HepG2 (cell line): Measurements from ENCODE around the gene PTPRC. TPM values are rescaled to one million over a fixed set of nuclear protein-coding genes. Genes with fewer than 3 reads are reported as not detected.
A peak's percentile ranks its signal among the peaks of the same experiment; 100 is the strongest.

Source experiments
- ATAC-seq: fragments of 200-7000 bp; cut with Tn5 transposase; 3 replicates; pipeline ENCODE4 v1.9.1; 2020; ENCODE audit warnings: mild to moderate bottlenecking, moderate library complexity
- BruUV-seq: library from RNA; stranded (reverse); fragments of 400-500 nt; replicated peaks from 2 replicates; lab custom pipeline; 2021; lab: Mats Ljungman, UMichigan
- CTCF ChIA-PET: fragments of 300-600 bp; formaldehyde crosslinking; extraction: SDS; loops from one replicate; lab custom pipeline; 2021; ENCODE audit warnings: low total read pairs, inconsistent platforms, low intra/inter-chr PET ratio; lab: Yijun Ruan, JAX
- POLR2A ChIA-PET: fragments of 350-600 bp; sonication (Branson Sonifier 250); formaldehyde crosslinking; loops from one replicate; lab custom pipeline; 2020; ENCODE audit warnings: antibody characterized with exemption, inconsistent platforms; lab: Yijun Ruan, JAX
- DNase-seq: peaks from one replicate; pipeline ENCODE4 v3.0.0-alpha.2; 2015; ENCODE audit warnings: low spot score
- FAIRE-seq: peaks from 3 replicates; lab custom pipeline; 2011; peaks lifted over from hg19 to GRCh38; lab: Jason Lieb, UNC
- H2AFZ ChIP-seq: one replicate; pipeline ENCODE4 v1.6.1; 2011; ENCODE audit warnings: low read length, inconsistent platforms
- H3K27ac ChIP-seq: fragments of 300-600 bp; 3 replicates; pipeline ENCODE4 v1.8.0; 2011; ENCODE audit warnings: mixed run types, mild to moderate bottlenecking, mixed read lengths, low read length, inconsistent platforms; ENCODE audit not compliant: insufficient read depth; ENCODE audit errors: extremely low read length
- H3K27me3 ChIP-seq, 2 experiments: fragments of 200-600 bp in 1 of 2; 2 replicates in 1 of 2; 3 replicates in 1 of 2; pipeline versions ENCODE4 v1.6.0 to v1.8.0; 2011; ENCODE audit warnings: low read length in 2 of 2, mild to moderate bottlenecking in 2 of 2, moderate library complexity in 2 of 2, inconsistent platforms in 1 of 2; ENCODE audit not compliant: insufficient read depth in 2 of 2, control insufficient read depth in 1 of 2
- H3K36me3 ChIP-seq, 2 experiments: fragments of 200-600 bp in 1 of 2; replicated peaks in 1 of 2; 2 replicates in 1 of 2; 3 replicates in 1 of 2; pipeline versions ENCODE4 v1.5.1 to v1.8.0; 2011; ENCODE audit warnings: low read length in 2 of 2, inconsistent platforms in 1 of 2; ENCODE audit not compliant: insufficient read depth in 2 of 2, control insufficient read depth in 1 of 2
- H3K4me1 ChIP-seq: 2 replicates; pipeline ENCODE4 v1.5.1; 2012; ENCODE audit warnings: low read length, inconsistent platforms; ENCODE audit not compliant: insufficient read depth
- H3K4me2 ChIP-seq: 2 replicates; pipeline ENCODE4 v1.6.0; 2011; ENCODE audit warnings: low read depth, low read length, inconsistent platforms
- H3K4me3 ChIP-seq, 3 experiments: fragments of 200-600 bp in 1 of 3; sonication (generic), shearing (Covaris generic) in 1 of 3; replicated peaks in 1 of 3; 2 replicates each; pipeline ENCODE4 v1.5.1; 2011 to 2016; ENCODE audit warnings: low read length in 3 of 3, inconsistent platforms in 2 of 3, low read depth in 2 of 3, mild to moderate bottlenecking in 2 of 3, control low read depth in 1 of 3, mixed read lengths in 1 of 3; ENCODE audit not compliant: insufficient read depth in 1 of 3
- H3K79me2 ChIP-seq: one replicate; pipeline ENCODE4 v1.6.1; 2011; ENCODE audit warnings: low read length, inconsistent platforms; ENCODE audit not compliant: insufficient read depth
- H3K9ac ChIP-seq: 2 replicates; pipeline ENCODE4 v1.6.0; 2011; ENCODE audit warnings: mild to moderate bottlenecking, low read depth, low read length, inconsistent platforms; ENCODE audit not compliant: insufficient read depth
- H3K9me3 ChIP-seq: 2 replicates; pipeline ENCODE4 v1.5.1; 2012; ENCODE audit warnings: mild to moderate bottlenecking, low read length
- H4K20me1 ChIP-seq: 2 replicates; pipeline ENCODE4 v1.6.0; 2011; ENCODE audit warnings: inconsistent platforms, mild to moderate bottlenecking, low read length, moderate library complexity; ENCODE audit not compliant: insufficient read depth
- ATF3 ChIP-seq: sonication (generic); formaldehyde crosslinking; IDR thresholded peaks from 2 replicates; pipeline ENCODE4 v1.4.0; 2020; ENCODE audit warnings: missing genetic modification reagents
- BRD4 ChIP-seq: sonication (generic); formaldehyde crosslinking; IDR thresholded peaks from 2 replicates; pipeline ENCODE4 v1.4.0; 2020; ENCODE audit warnings: missing genetic modification reagents
- CC2D1A ChIP-seq: sonication (generic); formaldehyde crosslinking; IDR thresholded peaks from 2 replicates; pipeline ENCODE4 v1.8.1; 2023; ENCODE audit warnings: mild to moderate bottlenecking, missing genetic modification reagents
- ETV5 ChIP-seq: IDR thresholded peaks from 2 replicates; pipeline ENCODE4 v1.6.1; 2018; ENCODE audit warnings: missing biosample characterization, missing genetic modification reagents, inconsistent platforms, borderline replicate concordance
- FOXP1 ChIP-seq, 2 experiments: fragments of 450-650 bp in 1 of 2; IDR thresholded peaks; 2 replicates each; pipeline ENCODE4 v1.6.1; 2017 to 2018; ENCODE audit warnings: antibody characterized with exemption in 1 of 2
- HNF1B ChIP-seq: sonication (generic); formaldehyde crosslinking; IDR thresholded peaks from 2 replicates; pipeline ENCODE4 v1.5.1; 2020; ENCODE audit warnings: mild to moderate bottlenecking, moderate library complexity, missing genetic modification reagents
- ISX ChIP-seq: sonication (generic); formaldehyde crosslinking; conservative IDR thresholded peaks from 2 replicates; pipeline ENCODE4 v1.5.0; 2020; ENCODE audit warnings: missing genetic modification reagents
- KLF6 ChIP-seq: IDR thresholded peaks from 2 replicates; pipeline ENCODE4 v1.8.0; 2016; ENCODE audit warnings: missing biosample characterization, missing genetic modification reagents
- NR2F2 ChIP-seq: IDR thresholded peaks from 2 replicates; pipeline ENCODE4 v1.6.1; 2012; ENCODE audit warnings: low read depth, inconsistent platforms, borderline replicate concordance
- SAP130 ChIP-seq: IDR thresholded peaks from 2 replicates; pipeline ENCODE4 v1.6.1; 2016; ENCODE audit warnings: low read depth
- SP5 ChIP-seq: IDR thresholded peaks from 2 replicates; pipeline ENCODE4 v1.6.1; 2016; ENCODE audit warnings: low read depth, borderline replicate concordance
- ZGPAT ChIP-seq: IDR thresholded peaks from 2 replicates; pipeline ENCODE4 v1.6.1; 2016; ENCODE audit warnings: mild to moderate bottlenecking
- ZKSCAN8 ChIP-seq: IDR thresholded peaks from 2 replicates; pipeline ENCODE4 v1.6.1; 2016; ENCODE audit warnings: borderline replicate concordance, missing genetic modification reagents, missing compliant biosample characterization
- ZNF180 ChIP-seq: sonication (generic); formaldehyde crosslinking; IDR thresholded peaks from 2 replicates; pipeline ENCODE4 v1.4.0; 2020; ENCODE audit warnings: low read depth, missing genetic modification reagents, borderline replicate concordance
- ZNF275 ChIP-seq: sonication (generic); formaldehyde crosslinking; IDR thresholded peaks from 2 replicates; pipeline ENCODE4 v1.8.0; 2022; ENCODE audit warnings: missing genetic modification reagents, mild to moderate bottlenecking, inconsistent platforms, borderline replicate concordance
- ZNF292 ChIP-seq: sonication (generic); formaldehyde crosslinking; IDR thresholded peaks from 2 replicates; pipeline ENCODE4 v1.8.1; 2022; ENCODE audit warnings: mild to moderate bottlenecking, low read depth, missing genetic modification reagents, borderline replicate concordance
- ZNF382 ChIP-seq: sonication (generic); formaldehyde crosslinking; IDR thresholded peaks from 2 replicates; pipeline ENCODE4 v1.5.0; 2020; ENCODE audit warnings: missing genetic modification reagents, mild to moderate bottlenecking, borderline replicate concordance
- ZNF513 ChIP-seq: sonication (generic); formaldehyde crosslinking; conservative IDR thresholded peaks from 2 replicates; pipeline ENCODE4 v1.5.0; 2020; ENCODE audit warnings: missing genetic modification reagents
- WGBS: methylation state at CpG from one replicate; pipeline ENCODE4 v1.1.6; 2017; ENCODE audit warnings: low lambda C conversion rate; 5-methylcytosine and 5-hydroxymethylcytosine counted together
- in situ Hi-C: cut with HindIII; loops from 2 replicates; pipeline ENCODE4 v1.10.0; 2017; ENCODE audit warnings: low pct_unique_long_range_greater_than_20kb; ENCODE audit not compliant: extremely low pct_ligation_motif_present
- intact Hi-C: fragments of 100-400 bp; cut with micrococcal nuclease; formaldehyde crosslinking; loops from one replicate; pipeline ENCODE4 v1.10.0; 2022; ENCODE audit not compliant: unreplicated experiment
- polyA plus RNA-seq, 8 experiments: library from polyadenylated mRNA; depleted of rRNA in 3 of 8; stranded (reverse) in 7 of 8; unstranded in 1 of 8; fragments of >200 nt; fragmentation: Illumina TruSeq in 4 of 8; extraction: Trizol in 4 of 8; gene quantifications; 2 replicates each; pipeline versions ENCODE4 v1.2.1 to v1.2.3, GENCODE V29; 2011 to 2016; ENCODE audit warnings: low read depth in 4 of 8, missing spikeins in 1 of 8, mixed read lengths in 1 of 8; ENCODE audit not compliant: insufficient read depth in 1 of 8
- total RNA-seq, 5 experiments: library from RNA; depleted of rRNA; stranded (reverse); fragments of >200 nt; fragmentation: Illumina TruSeq; extraction: Trizol; gene quantifications; 2 replicates each; pipeline ENCODE4 v1.2.3, GENCODE V29; 2016; ENCODE audit warnings: low read depth in 1 of 5

PTPRC gene
- total and polyA plus RNA-seq, 2 of the 13 experiments (the other 11 are each of a cell fraction or from before 2014, with no cell fraction given): not detected

GRCh38 chr1:198699167-198700015, 60.6 kb downstream of the PTPRC start:
- ATAC-seq (peak; percentile 99), FAIRE-seq (peak; percentile 59), DNase-seq (peak; percentile 30)
- intact Hi-C loops (loop anchor here (5.0 kb wide), 1 partner anchor 612 kb away; no protein-coding TSS in a partner anchor), in situ Hi-C loops (loop anchor here (25.0 kb wide), 1 partner anchor 612 kb away; no protein-coding TSS in a partner anchor)
- H2AFZ ChIP-seq: no peak overlapping the region
- WGBS: 2% methylated on average over 13 of the region's 13 CpGs
- no peaks in the 10 kb centered on the region for H4K20me1 ChIP-seq
- no peak overlapping the region for H3K9ac ChIP-seq
- H3K4me1 ChIP-seq: no peaks in the 10 kb centered on the region
- no TSS peak for BruUV-seq
- no peaks in the 10 kb centered on the region for H3K27me3 ChIP-seq
- no peak overlapping the region for H3K4me3 ChIP-seq
- CTCF ChIA-PET: no interaction called here
- no peak overlapping the region for H3K27ac ChIP-seq
- H3K4me2 ChIP-seq: no peak overlapping the region
- no peaks in the 10 kb centered on the region for H3K9me3 ChIP-seq
- no peaks in the 10 kb centered on the region for H3K79me2 ChIP-seq
- POLR2A ChIA-PET: no interaction called here
- no peaks in the 10 kb centered on the region for H3K36me3 ChIP-seq
- TF ChIP-seq CC2D1A (CRISPR knock-in tag) (no peak), FOXP1 (IDR thresholded peaks at IDR 0.05) (no peak), FOXP1 (CRISPR knock-in tag; IDR thresholded peaks at IDR 0.05) (no peak), SP5 (CRISPR knock-in tag) (no peak), HNF1B (CRISPR knock-in tag) (no peak), ZNF292 (CRISPR knock-in tag) (no peak), ZKSCAN8 (CRISPR knock-in tag) (no peak), KLF6 (no peak), SAP130 (CRISPR knock-in tag) (no peak), ZNF382 (CRISPR knock-in tag) (no peak), BRD4 (no peak), ZNF513 (no peak), NR2F2 (no peak), ETV5 (CRISPR knock-in tag) (no peak), ZGPAT (CRISPR knock-in tag) (no peak), ZNF275 (no peak), ISX (CRISPR knock-in tag) (no peak), ATF3 (no peak), ZNF180 (CRISPR knock-in tag) (no peak)
